ENCODE data around the gene TMPRSS9.
A peak's percentile ranks its signal among the peaks of the same experiment; 100 is the strongest.

TMPRSS9 gene

GRCh38 chr19:2357279-2358206 is 2.5 kb upstream of the TMPRSS9 start:
- Histone ChIP-seq H3K14ac (ENCODE audit: low read length in 2 of 2) (no peak overlapping the region), H3K9me3 (ENCODE audit: control insufficient read depth, low read length) (no peaks in the 10 kb centered on the region), H3K4me1 (ENCODE audit: control insufficient read depth, insufficient read depth, low read depth, low read length) (peaks cover 6% of the 10 kb centered on the region), H3K9ac (ENCODE audit: low read length) (no peak overlapping the region), H2BK15ac (ENCODE audit: low read depth, poor library complexity, severe bottlenecking) (no peak overlapping the region), H4K91ac (ENCODE audit: low read length) (no peak overlapping the region), H3K27ac (ENCODE audit: low read length, poor library complexity, severe bottlenecking) (no peak overlapping the region), H4K8ac (ENCODE audit: low read length) (no peak overlapping the region), H2AFZ (ENCODE audit: low read depth, low read length) (no peak overlapping the region), H3K79me1 (replicated peaks; ENCODE audit: low read length, poor library complexity, severe bottlenecking) (no peaks in the 10 kb centered on the region), H2BK12ac (ENCODE audit: low read length in 2 of 2) (no peak overlapping the region), H3K4me2 (ENCODE audit: low read length, poor library complexity, severe bottlenecking) (no peak overlapping the region), H2AK5ac (ENCODE audit: low read length, severe bottlenecking) (no peak overlapping the region), H2BK5ac (ENCODE audit: low read depth, low read length, poor library complexity, severe bottlenecking) (no peak overlapping the region), H3K18ac (ENCODE audit: low read depth in 1 of 2, low read length in 2 of 2) (no peak overlapping the region), H3K23ac (ENCODE audit: low read length in 2 of 2) (no peak overlapping the region), H3K36me3 (ENCODE audit: control insufficient read depth in 1 of 2, insufficient read depth in 2 of 2, low read depth in 1 of 2, low read length in 2 of 2) (peaks cover 10 to 26% of the 10 kb centered on the region in 2 experiments), H3K4me3 (ENCODE audit: insufficient read depth in 1 of 2, low read depth in 1 of 2, low read length in 2 of 2) (no peak overlapping the region), H3K4ac (ENCODE audit: low read depth in 1 of 2, low read length in 2 of 2) (no peak overlapping the region), H3K27me3 (ENCODE audit: control insufficient read depth in 1 of 2, insufficient read depth in 1 of 2, low read length in 2 of 2) (peaks cover 28 to 39% of the 10 kb centered on the region in 2 experiments), H2BK120ac (ENCODE audit: low read depth, low read length) (no peak overlapping the region)
- 94% methylated on average over 3 of the region's 3 CpGs for WGBS
- no peak for DNase-seq

DNA sequence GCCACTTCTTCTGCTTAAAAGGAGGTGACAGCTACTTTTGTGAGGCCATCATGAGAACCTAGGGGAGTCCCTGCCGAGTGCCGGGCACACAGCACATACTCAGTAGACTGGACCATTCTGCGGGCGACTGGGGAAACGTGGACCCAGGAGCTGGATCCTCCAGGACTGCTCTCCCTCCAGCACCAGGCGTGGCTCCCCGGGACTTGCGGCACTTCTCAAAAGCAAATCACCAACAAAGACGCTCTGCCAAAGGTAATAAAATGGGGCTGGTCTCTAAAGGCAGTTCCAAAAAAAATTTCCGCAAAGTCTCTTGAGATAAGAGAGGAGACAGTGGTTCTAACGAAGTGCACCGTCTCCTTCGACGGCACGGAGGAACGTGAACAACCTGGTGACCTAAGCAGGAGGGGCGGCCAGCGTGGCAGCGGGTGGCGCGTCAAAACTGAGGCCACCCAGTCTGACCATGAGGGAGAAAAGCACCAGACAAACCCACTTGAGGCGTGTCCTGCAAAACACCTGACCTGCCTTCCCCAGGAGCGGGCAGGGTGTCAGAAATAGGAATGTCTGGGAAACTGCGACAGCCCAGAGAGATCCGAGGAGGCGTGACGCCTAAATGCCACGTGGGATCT is 1.4 kb upstream of the TMPRSS9 start:
- no peaks in the 10 kb centered on the region for H3K79me1 ChIP-seq (replicated peaks; ENCODE audit: low read length, poor library complexity, severe bottlenecking)
- H3K4me2 ChIP-seq (ENCODE audit: low read length, poor library complexity, severe bottlenecking): no peak overlapping the region
- no peak overlapping the region for H3K23ac ChIP-seq (ENCODE audit: low read length in 2 of 2)
- no peaks in the 10 kb centered on the region for H3K9me3 ChIP-seq (ENCODE audit: control insufficient read depth, low read length)
- no peak overlapping the region for H3K18ac ChIP-seq (ENCODE audit: low read depth in 1 of 2, low read length in 2 of 2)
- no peak overlapping the region for H2BK15ac ChIP-seq (ENCODE audit: low read depth, poor library complexity, severe bottlenecking)
- no peak overlapping the region for H3K14ac ChIP-seq (ENCODE audit: low read length in 2 of 2)
- H3K27ac ChIP-seq (ENCODE audit: low read length, poor library complexity, severe bottlenecking): no peak overlapping the region
- no peak overlapping the region for H2BK12ac ChIP-seq (ENCODE audit: low read length in 2 of 2)
- H2BK5ac ChIP-seq (ENCODE audit: low read depth, low read length, poor library complexity, severe bottlenecking): no peak overlapping the region
- H3K4me1 ChIP-seq (ENCODE audit: control insufficient read depth, insufficient read depth, low read depth, low read length): peaks cover 6% of the 10 kb centered on the region
- 92% methylated on average over 28 of the region's 28 CpGs for WGBS
- no peak for DNase-seq
- no peak overlapping the region for H3K4me3 ChIP-seq (ENCODE audit: insufficient read depth in 1 of 2, low read depth in 1 of 2, low read length in 2 of 2)
- H4K91ac ChIP-seq (ENCODE audit: low read length): no peak overlapping the region
- H2AFZ ChIP-seq (ENCODE audit: low read depth, low read length): no peak overlapping the region
- no peak overlapping the region for H3K4ac ChIP-seq (ENCODE audit: low read depth in 1 of 2, low read length in 2 of 2)
- H4K8ac ChIP-seq (ENCODE audit: low read length): no peak overlapping the region
- H2BK120ac ChIP-seq (ENCODE audit: low read depth, low read length): no peak overlapping the region
- peaks cover 28 to 50% of the 10 kb centered on the region in 2 experiments for H3K27me3 ChIP-seq (ENCODE audit: control insufficient read depth in 1 of 2, insufficient read depth in 1 of 2, low read length in 2 of 2)
- peaks cover 6 to 15% of the 10 kb centered on the region in 2 experiments for H3K36me3 ChIP-seq (ENCODE audit: control insufficient read depth in 1 of 2, insufficient read depth in 2 of 2, low read depth in 1 of 2, low read length in 2 of 2)
- H3K9ac ChIP-seq (ENCODE audit: low read length): no peak overlapping the region
- no peak overlapping the region for H2AK5ac ChIP-seq (ENCODE audit: low read length, severe bottlenecking)

DNA sequence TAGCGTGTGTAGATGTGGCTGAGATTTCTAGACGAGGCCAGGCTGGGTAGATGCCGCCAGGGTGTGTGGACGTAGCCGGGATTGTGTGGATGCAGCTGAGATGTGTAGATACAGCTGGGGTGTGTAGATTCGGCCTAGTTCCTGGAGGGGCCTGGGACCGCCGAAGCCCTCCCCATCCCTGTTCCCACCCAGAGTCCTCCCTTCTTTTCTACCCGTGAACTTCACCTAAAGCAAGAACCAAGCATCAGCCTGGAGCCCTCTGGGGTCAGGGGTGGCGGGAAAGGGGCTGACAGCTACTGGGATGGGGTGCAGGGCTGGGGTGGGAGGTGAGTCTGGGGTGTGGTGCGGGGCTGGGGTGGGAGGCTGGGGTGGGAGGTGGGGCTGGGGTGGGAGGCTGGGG is 768 bp downstream of the TMPRSS9 start:
- Histone ChIP-seq H2AK5ac (ENCODE audit: low read length, severe bottlenecking) (no peak overlapping the region), H3K9me3 (ENCODE audit: control insufficient read depth, low read length) (no peaks in the 10 kb centered on the region), H3K9ac (ENCODE audit: low read length) (no peak overlapping the region), H3K4me3 (ENCODE audit: insufficient read depth in 1 of 2, low read depth in 1 of 2, low read length in 2 of 2) (no peak overlapping the region), H3K14ac (ENCODE audit: low read length in 2 of 2) (peak overlapping the region in 1 of 2 experiments; percentile 55), H4K8ac (ENCODE audit: low read length) (no peak overlapping the region), H3K23ac (ENCODE audit: low read length in 2 of 2) (no peak overlapping the region), H4K91ac (ENCODE audit: low read length) (no peak overlapping the region), H3K27me3 (ENCODE audit: control insufficient read depth in 1 of 2, insufficient read depth in 1 of 2, low read length in 2 of 2) (peaks cover 28 to 69% of the 10 kb centered on the region in 2 experiments), H3K18ac (ENCODE audit: low read depth in 1 of 2, low read length in 2 of 2) (no peak overlapping the region), H3K36me3 (ENCODE audit: control insufficient read depth in 1 of 2, insufficient read depth in 2 of 2, low read depth in 1 of 2, low read length in 2 of 2) (peaks cover 0 to 3% of the 10 kb centered on the region in 2 experiments), H2BK5ac (ENCODE audit: low read depth, low read length, poor library complexity, severe bottlenecking) (no peak overlapping the region), H3K27ac (ENCODE audit: low read length, poor library complexity, severe bottlenecking) (no peak overlapping the region), H2AFZ (ENCODE audit: low read depth, low read length) (no peak overlapping the region), H2BK15ac (ENCODE audit: low read depth, poor library complexity, severe bottlenecking) (no peak overlapping the region), H3K4me2 (ENCODE audit: low read length, poor library complexity, severe bottlenecking) (no peak overlapping the region), H3K79me1 (replicated peaks; ENCODE audit: low read length, poor library complexity, severe bottlenecking) (no peaks in the 10 kb centered on the region), H2BK12ac (ENCODE audit: low read length in 2 of 2) (no peak overlapping the region), H3K4ac (ENCODE audit: low read depth in 1 of 2, low read length in 2 of 2) (no peak overlapping the region), H2BK120ac (ENCODE audit: low read depth, low read length) (no peak overlapping the region), H3K4me1 (ENCODE audit: control insufficient read depth, insufficient read depth, low read depth, low read length) (peaks cover 6% of the 10 kb centered on the region)
- 100% methylated on average over 1 of the region's 11 CpGs for WGBS
- no peak for DNase-seq

All from mesenchymal stem cell (in vitro differentiated cells and primary cell).